Peyer's patch (tissue), 4 donors: ENCODE data around the gene MST1. TPM values are rescaled to one million over a fixed set of nuclear protein-coding genes. Genes with fewer than 3 reads are reported as not detected.

ENCODE experiments used
- DNase-seq, 3 donors: peaks; one replicate each; pipeline ENCODE4 v3.0.0-alpha.2; 2017 to 2019
- H3K27ac ChIP-seq, 4 donors: fragments of 200-600 bp; sonication (generic); one replicate each; pipeline ENCODE4 v1.5.1; 2016 to 2019
- H3K27me3 ChIP-seq, 2 donors: fragments of 200-600 bp; sonication (generic); one replicate each; pipeline ENCODE4 v1.5.1; 2019
- H3K36me3 ChIP-seq, 3 donors: fragments of 200-600 bp; sonication (generic); one replicate each; pipeline ENCODE4 v1.5.1; 2016 to 2019
- H3K4me1 ChIP-seq, 4 donors: fragments of 200-600 bp; sonication (generic); one replicate each; pipeline ENCODE4 v1.5.1; 2016 to 2019
- H3K4me3 ChIP-seq, 4 donors: fragments of 200-600 bp; sonication (generic); 1 replicate in 3 of 4; 2 replicates in 1 of 4; pipeline ENCODE4 v1.5.1; 2016 to 2019; ENCODE audit warnings: mild to moderate bottlenecking in 1 of 4
- H3K9me3 ChIP-seq, 4 donors: fragments of 200-600 bp; sonication (generic); one replicate each; pipeline ENCODE4 v1.5.1; 2016 to 2019; ENCODE audit warnings: mild to moderate bottlenecking in 1 of 4
- CTCF ChIP-seq, 6 experiments: fragments of 450-650 bp in 4 of 6; fragments of 200-600 bp in 2 of 6; sonication (generic) in 1 of 6; IDR thresholded peaks; one replicate each; pipeline ENCODE4 v1.5.1; 2017 to 2019; ENCODE audit warnings: antibody characterized with exemption in 6 of 6, mild to moderate bottlenecking in 3 of 6, moderate library complexity in 1 of 6
- POLR2A ChIP-seq, 2 donors: fragments of 450-650 bp; IDR thresholded peaks; one replicate each; pipeline ENCODE4 v1.5.1; 2017; ENCODE audit warnings: antibody characterized with exemption in 2 of 2, mild to moderate bottlenecking in 2 of 2, moderate library complexity in 2 of 2
- total RNA-seq, 4 donors: library from RNA; depleted of rRNA; stranded (reverse); fragments of >200 nt; gene quantifications; one replicate each; pipeline ENCODE4 v1.1.0, GENCODE V29; 2016

The MST1 gene
- total RNA-seq, 4 donors from 2014 or later: 52.0 to 156 (median 93.3) TPM

- Histone ChIP-seq H3K27me3 (no peaks in the 10 kb centered on the region), H3K4me3 (no peak overlapping the region)
Measured at GRCh38 chr3:49707113-49707480, 17.8 kb upstream of the MST1 start.

GRCh38 chr3:49706456-49707112 lies 17.3 kb upstream of the MST1 start:
- Histone ChIP-seq H3K4me1 (no peaks in the 10 kb centered on the region), H3K36me3 (peaks cover 0 to 51% (median 0%) of the 10 kb centered on the region in 3 donors), H3K9me3 (no peaks in the 10 kb centered on the region), H3K27me3 (no peaks in the 10 kb centered on the region), H3K4me3 (no peak overlapping the region), H3K27ac (no peak overlapping the region)
- no peak for DNase-seq
- no peak for TF ChIP-seq POLR2A (IDR thresholded peaks at IDR 0.05)
- TF ChIP-seq CTCF (IDR thresholded peaks at IDR 0.05): no peak

More at GRCh38 chr3:49707113-49707480, 17.8 kb upstream of the MST1 start:
- DNase-seq: no peak
- H3K27ac ChIP-seq: no peak overlapping the region
- TF ChIP-seq POLR2A (IDR thresholded peaks at IDR 0.05) (no peak), CTCF (IDR thresholded peaks at IDR 0.05) (no peak)
- no peaks in the 10 kb centered on the region for H3K9me3 ChIP-seq
- peaks cover 0 to 50% (median 0%) of the 10 kb centered on the region in 3 donors for H3K36me3 ChIP-seq
- H3K4me1 ChIP-seq: no peaks in the 10 kb centered on the region

- no peak for DNase-seq
- Histone ChIP-seq H3K4me3 (no peak overlapping the region), H3K27ac (no peak overlapping the region), H3K27me3 (no peaks in the 10 kb centered on the region), H3K36me3 (peaks cover 0 to 62% (median 0%) of the 10 kb centered on the region in 3 donors), H3K4me1 (no peaks in the 10 kb centered on the region), H3K9me3 (no peaks in the 10 kb centered on the region)
- TF ChIP-seq CTCF (IDR thresholded peaks at IDR 0.05) (no peak), POLR2A (IDR thresholded peaks at IDR 0.05) (no peak)
Measured at GRCh38 chr3:49705390-49705960, 16.2 kb upstream of the MST1 start.

- peaks cover 0 to 70% (median 0%) of the 10 kb centered on the region in 3 donors for H3K36me3 ChIP-seq
Measured at GRCh38 chr3:49704629-49705028, 15.4 kb upstream of the MST1 start.

GRCh38 chr3:49703956-49704355 lies 14.7 kb upstream of the MST1 start:
- Histone ChIP-seq H3K36me3 (peaks cover 0 to 74% (median 0%) of the 10 kb centered on the region in 3 donors), H3K27ac (no peak overlapping the region), H3K4me1 (no peaks in the 10 kb centered on the region), H3K9me3 (no peaks in the 10 kb centered on the region), H3K27me3 (no peaks in the 10 kb centered on the region), H3K4me3 (no peak overlapping the region)
- DNase-seq: no peak
- TF ChIP-seq CTCF (IDR thresholded peaks at IDR 0.05) (no peak), POLR2A (IDR thresholded peaks at IDR 0.05) (no peak)

More at GRCh38 chr3:49704629-49705028, 15.4 kb upstream of the MST1 start:
- Histone ChIP-seq H3K27me3 (no peaks in the 10 kb centered on the region), H3K4me3 (no peak overlapping the region), H3K9me3 (no peaks in the 10 kb centered on the region), H3K27ac (no peak overlapping the region), H3K4me1 (no peaks in the 10 kb centered on the region)
- no peak for DNase-seq
- no peak for TF ChIP-seq CTCF (IDR thresholded peaks at IDR 0.05)
- TF ChIP-seq POLR2A (IDR thresholded peaks at IDR 0.05): no peak
